Measurements from ENCODE around the gene PLPP2.

DNA sequence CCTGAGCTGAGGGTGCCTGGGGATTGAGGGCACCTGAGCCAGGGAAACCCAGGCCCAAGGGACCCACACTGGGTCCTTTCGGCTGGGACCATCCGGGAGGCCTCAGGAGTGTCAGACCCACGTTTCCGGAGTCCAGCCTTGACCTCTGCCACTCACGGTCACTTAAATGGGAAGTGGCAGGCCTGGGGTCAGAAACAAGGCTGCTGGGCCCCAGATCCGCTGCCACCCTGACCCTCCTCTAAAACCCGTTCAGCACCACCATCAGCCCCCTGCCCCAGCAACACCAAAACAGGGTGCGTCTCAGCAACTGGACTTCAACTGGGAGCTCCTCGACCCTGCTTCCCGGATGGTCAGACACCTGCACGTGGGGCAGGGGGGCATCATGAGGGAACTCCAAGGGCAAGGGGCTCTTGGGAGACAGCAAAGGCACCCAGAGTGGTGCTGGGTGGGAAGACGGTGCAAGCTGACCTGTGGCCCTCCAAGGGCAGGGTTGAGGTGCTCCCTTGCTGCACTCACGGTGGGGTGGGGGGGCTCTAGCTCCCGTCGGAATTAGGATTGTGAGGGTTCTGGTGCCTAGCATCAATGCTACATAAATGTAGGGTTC lies 1.2 kb upstream of the PLPP2 start:
- TF ChIP-seq, protein P1, sequence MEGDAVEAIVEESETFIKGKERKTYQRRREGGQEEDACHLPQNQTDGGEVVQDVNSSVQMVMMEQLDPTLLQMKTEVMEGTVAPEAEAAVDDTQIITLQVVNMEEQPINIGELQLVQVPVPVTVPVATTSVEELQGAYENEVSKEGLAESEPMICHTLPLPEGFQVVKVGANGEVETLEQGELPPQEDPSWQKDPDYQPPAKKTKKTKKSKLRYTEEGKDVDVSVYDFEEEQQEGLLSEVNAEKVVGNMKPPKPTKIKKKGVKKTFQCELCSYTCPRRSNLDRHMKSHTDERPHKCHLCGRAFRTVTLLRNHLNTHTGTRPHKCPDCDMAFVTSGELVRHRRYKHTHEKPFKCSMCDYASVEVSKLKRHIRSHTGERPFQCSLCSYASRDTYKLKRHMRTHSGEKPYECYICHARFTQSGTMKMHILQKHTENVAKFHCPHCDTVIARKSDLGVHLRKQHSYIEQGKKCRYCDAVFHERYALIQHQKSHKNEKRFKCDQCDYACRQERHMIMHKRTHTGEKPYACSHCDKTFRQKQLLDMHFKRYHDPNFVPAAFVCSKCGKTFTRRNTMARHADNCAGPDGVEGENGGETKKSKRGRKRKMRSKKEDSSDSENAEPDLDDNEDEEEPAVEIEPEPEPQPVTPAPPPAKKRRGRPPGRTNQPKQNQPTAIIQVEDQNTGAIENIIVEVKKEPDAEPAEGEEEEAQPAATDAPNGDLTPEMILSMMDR (IDR thresholded peaks at IDR 0.05; ENCODE audit: poor library complexity): no peak
- no peak for TF ChIP-seq EZH2phosphoT487 (IDR thresholded peaks at IDR 0.05; ENCODE audit: low read depth, severe bottlenecking, unreplicated experiment)
- no peak for TF ChIP-seq EZH2 (IDR thresholded peaks at IDR 0.05; ENCODE audit: borderline replicate concordance)

All from hepatocyte (in vitro differentiated cells).